HL-60/S4 treated with phorbol 12-myristate 13-acetate at 8.2 ng/mL for 4 days and 3 days (cell line): ENCODE measurements around the gene SELENOO.

Source experiments
- in situ Hi-C: fragments of 300-500 bp; cut with MboI; formaldehyde crosslinking; loops from 2 replicates; pipeline ENCODE4 v1.15.0; 2022; ENCODE audit warnings: low sequenced_read_pairs

SELENOO gene

DNA sequence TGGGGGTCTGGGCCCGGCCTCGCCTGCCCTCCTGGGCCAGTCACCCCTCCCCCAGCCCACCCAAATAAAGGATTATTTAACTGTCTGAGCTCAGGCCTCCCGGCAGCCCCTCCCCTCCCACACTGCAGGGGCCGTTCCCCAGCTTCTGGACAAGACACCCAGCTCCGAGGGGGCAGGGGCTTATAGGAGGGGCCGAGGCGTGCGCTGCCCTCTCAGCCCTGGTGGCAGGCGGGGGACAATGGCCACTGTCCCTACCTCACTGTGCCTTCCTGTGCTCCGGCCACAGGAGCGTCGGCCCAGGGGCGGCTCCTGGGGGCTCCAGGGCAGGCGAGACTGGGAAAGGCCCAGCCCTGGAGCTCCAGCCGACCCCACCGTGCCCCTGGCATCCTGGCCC is 2.2 kb upstream of the SELENOO start:
- in situ Hi-C loops = no loop called here

GRCh38 chr22:50199251-50199721 is 1.5 kb upstream of the SELENOO start:
- in situ Hi-C loops = no loop called here

DNA sequence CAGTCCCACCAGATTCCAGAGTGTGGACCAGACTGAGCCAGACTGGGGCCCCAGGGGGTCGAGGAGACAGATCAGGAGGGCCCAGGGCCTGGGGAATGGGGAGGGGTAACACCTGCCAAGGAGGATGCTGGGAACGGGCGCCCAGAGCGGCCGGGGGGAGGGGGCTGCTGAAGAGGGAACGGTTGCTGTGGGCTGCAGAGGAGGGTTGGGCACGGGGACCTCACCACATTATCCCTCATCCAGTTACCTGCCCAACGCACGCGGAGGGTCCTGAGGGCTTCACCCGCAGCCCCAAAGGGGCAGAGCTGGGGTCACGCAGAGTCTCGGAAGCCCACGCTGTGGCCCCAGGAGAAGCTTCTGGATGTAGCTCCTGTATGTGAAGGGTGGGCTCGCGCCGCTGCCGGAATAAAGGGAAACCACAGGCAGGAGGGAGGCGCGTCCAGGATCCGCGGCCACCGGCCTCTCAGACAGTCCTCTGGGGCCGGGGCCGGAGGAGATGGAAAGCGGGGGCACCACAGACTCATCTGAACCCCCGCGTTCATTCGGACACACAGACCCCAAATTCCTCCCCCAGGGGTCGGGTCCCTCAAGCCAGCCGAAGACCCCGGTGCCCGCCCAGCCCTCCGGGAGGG is 866 bp upstream of the SELENOO start:
- in situ Hi-C loops = loop anchor here (25.0 kb wide), 1 partner anchor 263 kb away; no protein-coding TSS in a partner anchor

DNA sequence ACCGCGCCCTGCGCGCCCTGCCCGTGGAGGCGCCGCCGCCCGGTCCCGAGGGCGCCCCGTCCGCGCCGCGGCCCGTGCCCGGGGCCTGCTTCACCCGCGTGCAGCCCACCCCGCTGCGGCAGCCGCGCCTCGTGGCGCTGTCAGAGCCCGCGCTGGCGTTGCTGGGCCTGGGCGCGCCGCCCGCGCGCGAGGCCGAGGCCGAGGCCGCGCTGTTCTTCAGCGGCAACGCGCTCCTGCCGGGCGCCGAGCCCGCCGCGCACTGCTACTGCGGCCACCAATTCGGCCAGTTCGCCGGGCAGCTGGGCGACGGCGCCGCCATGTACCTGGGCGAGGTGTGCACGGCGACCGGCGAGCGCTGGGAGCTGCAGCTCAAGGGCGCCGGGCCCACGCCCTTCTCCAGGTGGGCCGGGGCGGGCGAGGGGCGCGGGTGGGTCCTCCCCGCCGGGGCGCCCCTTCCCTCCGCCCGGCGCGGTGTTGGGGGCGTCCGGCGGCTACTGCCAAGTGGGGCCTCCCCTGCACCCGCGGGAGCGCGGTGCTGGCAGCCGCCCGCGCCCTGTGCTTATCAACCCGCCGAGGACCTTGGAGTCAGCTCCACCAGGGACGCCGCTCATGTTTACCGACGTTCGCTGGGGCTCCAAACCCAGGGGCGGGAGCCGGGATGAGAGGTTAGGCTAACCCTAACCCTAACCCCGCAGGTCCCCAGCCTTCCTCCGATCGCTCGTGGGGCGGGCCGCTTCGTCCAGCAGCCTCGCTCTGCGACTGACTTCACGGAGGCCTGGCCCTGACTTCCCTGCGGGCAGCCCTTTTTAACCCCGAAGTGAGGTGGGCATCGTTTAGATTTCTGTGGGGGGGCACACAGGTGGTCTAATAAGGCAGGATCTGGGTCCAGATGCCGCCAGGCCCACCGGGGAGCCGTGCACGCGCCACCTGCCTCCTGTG is 649 bp downstream of the SELENOO start:
- in situ Hi-C loops = loop anchor here (25.0 kb wide), 1 partner anchor 264 kb away; no protein-coding TSS in a partner anchor

DNA sequence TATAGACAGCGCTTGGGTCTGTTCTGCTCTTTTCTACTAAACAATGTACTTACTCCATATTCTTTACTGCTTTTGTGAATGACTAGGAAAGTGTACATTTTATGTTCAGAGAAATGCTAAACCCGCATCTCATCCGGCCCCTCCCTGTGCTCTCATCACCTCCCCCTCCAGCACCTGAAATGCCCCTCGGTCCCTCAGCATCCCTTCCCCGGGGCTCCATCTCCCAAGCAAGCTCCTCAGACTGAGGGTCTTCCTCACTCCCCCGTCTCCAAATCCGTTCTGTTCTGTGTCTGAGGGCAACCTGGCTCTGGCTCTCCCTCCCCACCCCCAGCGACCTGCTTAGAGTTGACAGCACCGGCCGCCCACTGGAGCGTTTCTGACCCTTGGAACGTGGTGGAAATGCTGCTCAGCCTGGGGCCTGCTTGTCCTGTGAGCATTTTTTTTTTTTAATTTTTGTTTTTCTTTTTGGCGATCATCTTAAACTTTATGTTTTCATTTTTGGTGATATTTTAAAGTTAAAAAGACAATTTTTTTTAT is 1.4 kb downstream of the SELENOO start:
- in situ Hi-C loops = loop anchor here (25.0 kb wide), 1 partner anchor 265 kb away; no protein-coding TSS in a partner anchor

- in situ Hi-C loops = loop anchor here (25.0 kb wide), 1 partner anchor 266 kb away; no protein-coding TSS in a partner anchor
Measured at GRCh38 chr22:50203288-50203687, 2.5 kb downstream of the SELENOO start.

GRCh38 chr22:50204571-50204970 is 3.8 kb downstream of the SELENOO start:
- in situ Hi-C loops = loop anchor here (25.0 kb wide), 1 partner anchor 267 kb away; no protein-coding TSS in a partner anchor

- in situ Hi-C loops = loop anchor here (25.0 kb wide), 1 partner anchor 268 kb away; no protein-coding TSS in a partner anchor
Measured at GRCh38 chr22:50204998-50205397, 4.2 kb downstream of the SELENOO start.

- in situ Hi-C loops = loop anchor here (25.0 kb wide), 1 partner anchor 269 kb away; no protein-coding TSS in a partner anchor
Measured at GRCh38 chr22:50205781-50206569, 5.2 kb downstream of the SELENOO start.

GRCh38 chr22:50206599-50206998 is 5.8 kb downstream of the SELENOO start:
- in situ Hi-C loops = loop anchor here (25.0 kb wide), 1 partner anchor 269 kb away; no protein-coding TSS in a partner anchor

GRCh38 chr22:50207383-50208140 is 6.8 kb downstream of the SELENOO start:
- in situ Hi-C loops = loop anchor here (25.0 kb wide), 1 partner anchor 270 kb away; no protein-coding TSS in a partner anchor

GRCh38 chr22:50208430-50208938 is 7.7 kb downstream of the SELENOO start:
- in situ Hi-C loops = loop anchor here (25.0 kb wide), 1 partner anchor 271 kb away; no protein-coding TSS in a partner anchor

- in situ Hi-C loops = loop anchor here (25.0 kb wide), 1 partner anchor 272 kb away; no protein-coding TSS in a partner anchor
Measured at GRCh38 chr22:50208939-50209892, 8.4 kb downstream of the SELENOO start.

- in situ Hi-C loops = loop anchor here (25.0 kb wide), 1 partner anchor 273 kb away; no protein-coding TSS in a partner anchor
Measured at GRCh38 chr22:50209893-50210292, 9.1 kb downstream of the SELENOO start.

DNA sequence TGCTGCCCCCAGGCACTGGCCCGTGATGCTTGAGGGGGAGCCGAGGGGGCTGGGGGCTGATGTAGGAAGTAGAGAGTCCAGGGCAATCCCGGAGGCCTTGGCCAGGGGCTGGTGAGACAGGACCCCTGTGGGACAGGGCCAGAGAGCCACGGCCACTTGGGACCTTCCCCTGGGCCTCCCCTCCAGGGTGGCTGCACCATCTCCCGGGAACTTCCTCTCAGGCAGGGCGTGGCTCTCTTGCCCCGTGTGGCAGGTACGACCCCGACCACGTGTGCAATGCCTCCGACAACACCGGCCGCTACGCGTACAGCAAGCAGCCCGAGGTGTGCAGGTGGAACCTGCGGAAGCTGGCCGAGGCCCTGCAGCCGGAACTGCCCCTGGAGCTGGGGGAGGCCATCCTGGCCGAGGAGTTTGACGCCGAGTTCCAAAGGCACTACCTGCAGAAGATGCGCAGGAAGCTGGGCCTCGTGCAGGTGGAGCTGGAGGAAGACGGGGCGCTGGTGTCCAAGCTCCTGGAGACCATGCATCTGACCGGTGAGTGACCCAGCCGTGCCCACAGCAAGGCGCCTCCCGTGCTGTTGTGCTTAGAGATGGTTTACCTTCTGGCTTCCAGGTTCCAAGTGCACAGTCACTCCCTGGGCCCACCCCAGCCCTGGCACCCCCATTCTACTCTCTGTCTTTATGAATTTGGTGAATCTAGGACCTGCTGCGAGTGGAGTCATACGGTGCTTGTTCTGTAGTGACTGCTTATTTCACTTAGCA is 9.7 kb downstream of the SELENOO start:
- in situ Hi-C loops = loop anchor here (25.0 kb wide), 1 partner anchor 273 kb away; no protein-coding TSS in a partner anchor

DNA sequence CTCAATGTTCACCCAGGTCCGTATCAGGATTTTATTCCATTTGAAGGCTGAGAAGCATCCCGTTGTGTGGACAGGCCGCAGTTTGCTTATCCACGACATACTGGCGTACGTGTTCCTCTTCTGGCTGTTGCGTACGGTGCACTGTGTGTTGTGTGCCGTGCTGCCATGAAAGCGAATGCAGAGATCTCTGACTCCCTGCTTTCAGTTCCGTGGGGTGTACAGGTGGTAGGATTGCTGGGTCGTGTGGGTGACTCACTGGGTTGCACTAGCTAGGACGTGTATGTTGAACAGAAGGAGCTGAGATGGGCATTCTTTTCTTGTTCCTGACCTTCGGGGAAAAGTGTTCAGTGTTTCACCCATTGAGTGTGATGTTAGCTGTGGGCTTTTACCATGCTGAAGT is 10.3 kb downstream of the SELENOO start:
- in situ Hi-C loops = loop anchor here (25.0 kb wide), 1 partner anchor 274 kb away; no protein-coding TSS in a partner anchor

DNA sequence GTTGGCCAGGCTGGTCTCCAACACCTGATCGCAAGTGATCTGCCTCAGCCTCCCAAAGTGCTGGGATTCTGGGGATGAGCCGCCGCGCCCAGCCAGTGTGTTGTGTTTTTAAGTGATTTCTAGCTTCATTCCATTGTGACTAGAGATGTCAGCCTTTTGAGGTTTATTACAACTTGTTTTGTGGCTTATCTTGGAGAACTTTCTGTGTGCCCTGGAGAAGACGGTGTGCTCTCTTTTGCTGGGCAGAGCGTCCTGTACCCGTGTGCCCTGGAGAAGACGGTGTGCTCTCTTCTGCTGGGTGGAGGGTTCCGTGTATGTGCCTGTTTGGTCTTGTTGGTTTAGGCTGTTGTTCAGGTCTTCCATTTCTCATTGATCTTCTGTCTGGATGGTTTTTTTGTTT is 12.5 kb downstream of the SELENOO start:
- in situ Hi-C loops = loop anchor here (25.0 kb wide), 1 partner anchor 276 kb away; no protein-coding TSS in a partner anchor
